HG03571 (cell line): ENCODE measurements around the gene CERK.

Source experiments
- ATAC-seq: cut with Tn5 transposase; IDR thresholded peaks from one replicate; pipeline ENCODE4 v1.9.1; 2021; ENCODE audit not compliant: unreplicated experiment

Gene CERK

GRCh38 chr22:46732513-46732912 lies 5.5 kb downstream of the CERK start:
- no peak for ATAC-seq

GRCh38 chr22:46732041-46732379 lies 6.0 kb downstream of the CERK start:
- no peak for ATAC-seq

- no peak for ATAC-seq
Measured at GRCh38 chr22:46731246-46732040, 6.6 kb downstream of the CERK start.

GRCh38 chr22:46730568-46731245 lies 7.3 kb downstream of the CERK start:
- no peak for ATAC-seq

GRCh38 chr22:46728470-46728869 lies 9.6 kb downstream of the CERK start:
- no peak for ATAC-seq

- no peak for ATAC-seq
Measured at GRCh38 chr22:46727813-46728364, 10.2 kb downstream of the CERK start.

GRCh38 chr22:46726986-46727317 lies 11.1 kb downstream of the CERK start:
- ATAC-seq: no peak

- ATAC-seq: no peak
Measured at GRCh38 chr22:46726066-46726985, 11.7 kb downstream of the CERK start.

GRCh38 chr22:46725096-46725495 lies 13.0 kb downstream of the CERK start:
- no peak for ATAC-seq

- no peak for ATAC-seq
Measured at GRCh38 chr22:46723882-46724281, 14.2 kb downstream of the CERK start.

GRCh38 chr22:46721501-46722085 lies 16.5 kb downstream of the CERK start:
- ATAC-seq: no peak

- ATAC-seq: no peak
Measured at GRCh38 chr22:46719921-46720320, 18.1 kb downstream of the CERK start.

- ATAC-seq: no peak
Measured at GRCh38 chr22:46714550-46714949, 23.5 kb downstream of the CERK start.

GRCh38 chr22:46712288-46712687 lies 25.8 kb downstream of the CERK start:
- no peak for ATAC-seq

- no peak for ATAC-seq
Measured at GRCh38 chr22:46710806-46711205, 27.2 kb downstream of the CERK start.

- ATAC-seq: no peak
Measured at GRCh38 chr22:46708766-46709330, 29.2 kb downstream of the CERK start.

GRCh38 chr22:46707827-46708570 lies 30.1 kb downstream of the CERK start:
- no peak for ATAC-seq

GRCh38 chr22:46707305-46707704 lies 30.7 kb downstream of the CERK start:
- no peak for ATAC-seq

GRCh38 chr22:46706060-46706459 lies 32.0 kb downstream of the CERK start:
- no peak for ATAC-seq

- ATAC-seq: no peak
Measured at GRCh38 chr22:46703996-46704370, 34.1 kb downstream of the CERK start.
